Left cardiac atrium (tissue), 4 donors: ENCODE measurements around the gene RIMS4. TPM values are rescaled to one million over a fixed set of nuclear protein-coding genes. Genes with fewer than 3 reads are reported as not detected.

Experiments used
- ATAC-seq, 2 donors: fragments of 200-7000 bp; cut with Tn5 transposase; one replicate each; pipeline ENCODE4 v1.9.1; 2020; ENCODE audit warnings: mild to moderate bottlenecking in 2 of 2, moderate library complexity in 2 of 2
- DNase-seq: peaks from one replicate; pipeline ENCODE4 v3.0.0-alpha.2; 2020
- intact Hi-C, 2 donors: fragments of 100-400 bp; cut with DNase I; formaldehyde crosslinking; loops; one replicate each; pipeline versions ENCODE4 v1.14.1 to v1.15.1; 2022 to 2023
- total RNA-seq, 2 donors: library from RNA; stranded (reverse); fragmentation: NEBNext Ultra II Directional; extraction: Animal tissue kit (Norgen Biotek cat#: 25700); gene quantifications; one replicate each; pipeline ENCODE4 v1.2.1, GENCODE V29; 2021
- donor health status: DM: no; HTN: yes; CAD: no.
- donor health status: DM: no; HTN: yes; CAD: no; lungs with severe emphysema.
- donor health status: DM: yes; HTN: yes; CAD: no.
- donor health status: Dilated cardiomyopathy.

RIMS4 gene
- total RNA-seq, 2 donors from 2014 or later, result 0.58 to 0.80 TPM

DNA sequence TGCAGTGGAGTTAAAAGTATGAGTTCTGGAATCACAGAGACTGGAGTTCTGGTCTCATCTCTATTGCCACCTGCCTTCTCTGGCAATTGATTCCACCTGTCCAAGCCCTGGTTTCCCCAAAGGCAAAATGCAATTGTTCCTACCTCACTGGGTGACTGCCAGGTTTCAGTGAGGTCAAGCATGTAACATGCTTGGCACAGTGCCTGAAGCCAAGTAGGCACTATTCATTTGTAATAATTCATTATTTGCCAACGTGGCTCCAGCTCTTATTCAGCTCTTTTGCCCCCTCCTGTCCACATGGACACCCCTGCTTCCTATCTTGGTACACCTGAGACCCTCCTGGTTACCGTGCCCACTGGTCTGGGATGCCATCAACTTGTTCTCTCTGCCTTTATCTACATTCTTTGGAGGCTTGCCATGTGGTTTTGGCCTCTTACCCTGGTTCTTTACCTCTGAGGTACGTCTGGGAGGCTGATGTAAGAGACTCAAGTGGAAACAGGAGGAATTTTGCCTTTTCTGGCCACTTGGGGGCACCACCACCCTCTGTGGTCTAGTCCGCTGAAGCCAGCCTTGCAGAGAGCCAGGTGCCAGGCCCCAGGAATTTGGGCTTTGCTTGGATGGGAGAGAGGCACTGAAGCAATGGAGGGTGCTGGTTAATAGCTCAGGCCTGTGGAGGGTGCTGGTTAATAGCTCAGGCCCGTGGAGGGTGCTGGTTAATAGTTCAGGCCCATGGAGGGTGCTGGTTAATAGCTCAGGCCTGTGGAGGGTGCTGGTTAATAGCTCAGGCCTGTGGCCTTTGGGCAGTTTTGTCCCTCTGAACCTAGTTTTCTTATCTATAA is 63.0 kb downstream of the RIMS4 start:
- peak; percentile 82 for DNase-seq
- peak; percentile 60 to 69 for ATAC-seq
- intact Hi-C loops, result loop anchor here (2.0 kb wide), 1 partner anchor 119 kb away; no protein-coding TSS in a partner anchor

DNA sequence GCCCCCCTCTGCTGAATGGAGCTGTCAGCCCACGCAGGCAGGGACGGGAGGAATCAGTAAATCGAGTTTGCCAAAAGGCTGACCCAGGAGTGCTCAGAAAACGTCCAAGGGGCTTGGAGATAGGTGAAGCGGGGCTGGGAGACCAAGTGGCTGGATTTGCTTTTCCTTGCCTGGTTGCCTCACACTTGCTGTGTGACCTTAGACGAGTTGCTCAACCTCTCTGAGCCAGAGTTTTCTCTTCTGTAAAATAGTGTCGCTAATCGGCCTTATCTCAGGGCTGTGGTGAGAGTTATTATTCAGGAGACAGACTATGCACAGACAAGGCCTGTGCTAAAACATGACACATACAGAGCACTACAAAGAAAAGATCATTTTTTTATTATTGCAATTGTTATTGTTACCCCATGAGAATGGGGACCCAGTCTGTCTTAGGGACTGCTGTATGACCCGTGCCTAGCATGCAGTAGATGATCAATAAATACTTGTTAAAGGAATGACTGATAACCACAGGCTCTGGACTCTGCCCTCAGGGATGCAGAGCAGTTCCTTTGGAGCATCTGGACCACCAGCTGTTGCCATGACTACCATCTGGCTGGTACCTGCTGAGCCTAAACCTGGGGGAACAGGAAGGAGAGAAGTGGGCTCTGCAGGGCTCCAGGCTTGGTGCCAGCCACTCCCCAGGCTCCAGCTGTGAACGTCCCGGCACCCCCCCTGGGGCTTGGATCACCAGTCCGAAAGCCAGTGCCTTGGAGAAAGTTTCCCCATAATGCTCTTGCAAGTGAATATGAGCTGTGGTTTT is 63.8 kb downstream of the RIMS4 start:
- intact Hi-C loops, result loop anchor here (2.0 kb wide), 1 partner anchor 120 kb away; no protein-coding TSS in a partner anchor
- ATAC-seq, result no peak
- DNase-seq, result no peak

DNA sequence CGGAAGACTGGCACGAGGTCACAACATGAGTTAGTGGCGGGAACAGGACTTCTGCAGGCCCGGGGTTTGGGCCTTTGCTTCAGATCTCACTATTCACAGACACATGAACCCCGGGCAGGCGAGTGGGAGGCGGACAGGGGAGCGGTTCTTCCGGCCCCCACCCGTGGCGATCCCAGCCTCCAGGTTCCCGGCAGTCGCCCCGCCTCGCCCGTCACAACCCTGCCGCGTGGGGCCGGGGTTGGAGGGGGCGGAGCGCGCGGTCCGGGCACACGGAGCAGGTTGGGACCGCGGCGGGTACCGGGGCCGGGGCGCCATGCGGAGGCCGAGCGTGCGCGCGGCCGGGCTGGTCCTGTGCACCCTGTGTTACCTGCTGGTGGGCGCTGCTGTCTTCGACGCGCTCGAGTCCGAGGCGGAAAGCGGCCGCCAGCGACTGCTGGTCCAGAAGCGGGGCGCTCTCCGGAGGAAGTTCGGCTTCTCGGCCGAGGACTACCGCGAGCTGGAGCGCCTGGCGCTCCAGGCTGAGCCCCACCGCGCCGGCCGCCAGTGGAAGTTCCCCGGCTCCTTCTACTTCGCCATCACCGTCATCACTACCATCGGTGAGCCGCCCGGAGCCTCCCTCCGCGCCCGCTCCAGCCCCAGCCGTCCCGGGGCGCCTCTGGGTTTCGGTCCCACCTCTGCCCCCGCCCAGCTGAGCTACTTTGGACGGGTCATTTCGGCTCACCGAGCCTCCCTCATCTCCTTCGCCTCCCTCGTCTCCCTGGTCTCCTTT is 64.6 kb downstream of the RIMS4 start, which contains the start of gene KCNK15:
Gene KCNK15, plus strand, starts transcription at position 268 of the 769 bp plus-strand sequence. Its CDS starts 46 bp downstream, at position 314.
- intact Hi-C loops, result loop anchor here (2.0 kb wide), 1 partner anchor 121 kb away; no protein-coding TSS in a partner anchor

DNA sequence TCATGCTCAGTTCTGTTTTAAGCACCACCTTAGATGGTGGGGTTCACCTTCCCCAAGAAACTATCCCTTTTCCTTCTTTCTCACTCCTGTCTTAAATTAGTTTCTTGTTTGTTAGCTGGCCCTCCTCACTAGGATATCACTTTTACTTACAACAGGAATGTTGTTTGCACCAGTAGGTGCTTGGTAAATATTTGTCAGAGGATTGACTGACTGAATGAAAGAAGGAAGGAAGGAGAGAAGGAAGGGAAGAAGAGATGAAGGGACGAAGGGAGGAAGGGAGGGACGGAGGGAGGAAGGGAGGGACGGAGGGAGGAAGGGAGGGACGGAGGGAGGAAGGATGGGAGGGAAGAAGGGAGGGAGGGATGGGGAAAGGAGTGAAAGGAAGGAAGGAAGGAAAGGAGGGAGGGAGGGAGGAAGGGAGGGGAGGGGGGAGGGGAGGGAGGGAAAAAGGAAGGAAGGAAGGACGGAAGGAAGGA is 65.2 kb downstream of the RIMS4 start:
- intact Hi-C loops, result no loop called here
- peak in 1 of 2 donors; percentile 2 for ATAC-seq
- DNase-seq, result no peak

More for the DNA sequence above, 64.6 kb downstream of the RIMS4 start, which contains the start of gene KCNK15:
- ATAC-seq (peak; percentile 57 to 80), DNase-seq (peak; percentile 76)

DNA sequence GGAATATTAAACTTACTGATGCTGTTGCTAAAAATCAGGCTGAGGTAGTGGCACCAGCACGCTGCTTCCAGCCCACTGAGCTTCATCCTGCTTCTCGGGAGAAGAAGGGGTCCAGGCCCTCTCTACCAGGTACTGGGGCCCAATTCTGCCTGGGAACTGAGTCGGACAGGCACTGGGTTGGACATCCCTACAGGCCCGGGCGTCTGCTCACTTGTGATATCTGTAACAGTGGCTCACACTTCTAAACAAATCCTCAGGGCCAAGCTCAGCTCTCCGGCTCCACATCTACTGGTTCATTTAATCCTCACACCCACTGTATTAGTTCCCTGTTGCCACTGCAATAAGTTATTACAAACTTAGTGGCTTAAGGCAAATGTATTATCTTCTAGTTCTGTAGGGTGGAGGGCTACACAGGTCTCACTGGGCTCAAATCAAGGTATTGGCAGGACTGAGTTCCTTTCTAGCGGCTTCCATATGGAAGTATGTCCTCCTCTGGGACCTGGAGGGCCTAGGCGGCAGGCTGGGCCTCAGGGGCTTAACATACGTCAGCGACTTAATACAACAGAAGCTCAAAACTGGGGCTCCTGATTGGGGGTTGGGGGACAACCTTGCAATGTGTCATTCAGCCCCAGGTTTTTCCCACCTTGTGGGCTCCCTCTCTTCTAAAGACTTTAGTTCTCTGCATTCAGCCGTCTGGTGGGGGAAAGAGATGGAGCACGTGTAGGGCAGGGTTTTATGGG is 66.3 kb downstream of the RIMS4 start:
- DNase-seq, result no peak
- ATAC-seq, result no peak
- intact Hi-C loops, result no loop called here

DNA sequence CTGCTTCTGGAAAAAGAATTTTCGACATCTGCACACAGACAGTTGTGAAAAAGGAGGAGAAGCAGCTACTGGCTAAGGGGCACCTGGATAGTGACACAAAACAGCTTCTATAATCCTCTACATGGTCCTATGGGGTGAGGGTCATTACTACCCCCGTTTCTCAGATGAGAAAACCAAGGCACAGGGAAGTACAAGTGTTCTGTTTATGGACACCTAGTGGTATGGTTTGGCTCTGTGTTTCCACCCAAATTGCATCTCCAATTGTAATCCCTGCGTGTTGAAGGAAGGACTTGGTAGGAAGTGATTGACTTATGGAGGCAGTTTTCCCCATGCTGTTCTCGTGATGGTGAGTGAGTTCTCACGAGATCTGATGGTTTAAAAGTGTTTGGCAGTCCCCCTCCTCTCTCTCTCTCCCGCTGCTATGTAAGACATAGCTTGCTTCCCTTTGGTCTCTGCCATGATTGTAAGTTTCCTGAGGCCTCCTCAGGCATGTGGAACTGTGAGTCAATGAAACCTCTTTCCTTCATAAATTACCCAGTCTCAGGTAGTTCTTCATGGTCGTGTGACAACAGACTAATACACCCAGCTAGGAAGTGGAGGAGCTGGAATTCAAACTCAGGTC is 67.2 kb downstream of the RIMS4 start:
- no peak for DNase-seq
- intact Hi-C loops, result no loop called here
- ATAC-seq, result no peak

DNA sequence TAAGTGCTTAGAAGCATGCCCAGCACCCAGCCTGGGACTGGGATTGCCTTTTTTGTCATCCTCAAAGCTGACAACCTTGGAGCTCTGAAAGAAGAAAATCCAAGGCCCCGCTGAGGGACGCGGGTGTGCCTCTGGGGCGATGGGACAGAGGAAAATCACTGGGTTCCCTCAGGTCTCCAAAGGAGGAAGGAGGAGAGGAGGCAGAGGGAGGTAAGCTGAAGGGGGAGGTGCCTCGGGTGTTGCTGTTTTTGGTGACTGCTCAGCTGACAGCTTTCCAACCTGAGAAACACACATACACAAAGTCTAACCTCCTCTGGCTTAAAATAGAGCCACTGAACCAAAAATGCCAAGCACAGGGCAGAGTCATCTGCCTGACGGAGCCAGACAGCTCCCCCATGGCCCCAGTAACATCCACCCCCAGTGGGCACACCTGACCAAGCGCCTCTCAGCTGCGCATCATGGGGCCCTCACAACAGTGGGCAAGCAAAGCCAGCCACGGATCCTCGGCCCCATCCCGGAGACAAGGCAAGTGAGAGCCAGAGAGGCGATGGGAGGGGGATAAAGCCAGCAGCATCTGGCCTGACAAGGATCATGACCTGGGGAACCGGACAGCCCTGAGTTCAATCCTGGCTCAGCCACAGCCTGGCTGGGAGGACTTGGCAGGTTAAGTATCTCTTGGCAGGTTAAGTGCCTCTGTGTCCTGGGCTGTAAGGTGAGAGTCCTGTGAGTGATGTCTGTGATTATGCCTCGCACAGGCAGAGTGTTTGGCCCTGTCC is 67.9 kb downstream of the RIMS4 start:
- no peak for ATAC-seq
- DNase-seq, result no peak
- intact Hi-C loops, result no loop called here

DNA sequence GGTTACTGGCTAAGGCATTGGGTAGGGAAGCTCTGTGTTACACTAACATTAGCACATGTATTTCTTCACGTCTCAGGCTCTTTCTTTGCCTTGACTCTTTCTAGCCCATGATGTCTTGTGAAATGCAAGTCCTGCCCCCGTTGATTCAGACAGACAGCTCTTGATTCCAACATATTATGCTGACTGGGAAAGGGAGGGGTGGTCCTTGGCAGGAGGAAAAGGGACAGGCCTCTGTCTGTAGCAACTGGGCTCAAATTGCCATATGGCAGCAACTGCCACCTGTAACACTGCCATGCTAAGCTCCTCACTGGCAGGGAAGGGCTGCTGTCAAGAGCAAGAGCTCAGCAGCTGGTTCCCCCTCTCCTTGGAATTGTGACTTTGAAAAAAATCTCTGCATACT is 70.4 kb downstream of the RIMS4 start:
- ATAC-seq, result peak in 1 of 2 donors; percentile 41

DNA sequence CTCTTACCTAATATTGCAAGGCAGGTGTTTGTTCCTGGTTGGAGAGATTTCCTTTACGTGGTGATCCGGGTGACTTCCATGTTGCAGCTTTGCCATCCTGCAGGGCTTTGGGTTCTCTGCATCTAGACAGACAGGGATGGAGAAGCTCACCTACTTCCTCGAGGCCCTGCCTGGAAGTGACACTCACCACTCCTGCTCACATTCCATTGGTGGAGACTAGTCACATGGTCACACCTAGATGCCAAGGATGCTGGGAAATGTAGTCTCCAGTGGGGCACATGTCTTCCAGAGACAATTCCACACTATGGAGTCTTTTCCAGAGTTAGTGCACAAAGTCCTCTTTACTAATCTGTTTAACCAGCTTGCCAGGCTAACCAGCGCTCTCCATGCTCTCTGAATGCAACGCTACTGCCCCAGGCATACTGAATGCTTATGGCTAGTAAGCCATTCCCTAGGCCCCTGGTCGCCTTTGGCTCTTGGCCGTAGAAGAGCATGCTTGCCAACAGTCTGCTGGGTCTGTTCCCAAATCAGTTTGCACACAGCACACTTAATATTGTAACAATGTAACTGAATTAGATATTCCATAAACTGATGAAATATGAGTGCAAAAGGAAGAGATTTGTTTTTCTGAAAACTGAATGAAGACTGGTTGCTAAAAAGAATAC is 71.4 kb downstream of the RIMS4 start:
- no peak for DNase-seq
- ATAC-seq, result peak; percentile 71 to 80
- intact Hi-C loops, result loop anchor here in 1 of 2 donors (10.0 kb wide), 1 partner anchor 524 kb away; the partner anchor contains the start of gene OSER1

More for the DNA sequence above, 70.4 kb downstream of the RIMS4 start:
- DNase-seq, result no peak
- intact Hi-C loops, result loop anchor here in 1 of 2 donors (10.0 kb wide), 1 partner anchor 525 kb away; the partner anchor contains the start of gene OSER1

DNA sequence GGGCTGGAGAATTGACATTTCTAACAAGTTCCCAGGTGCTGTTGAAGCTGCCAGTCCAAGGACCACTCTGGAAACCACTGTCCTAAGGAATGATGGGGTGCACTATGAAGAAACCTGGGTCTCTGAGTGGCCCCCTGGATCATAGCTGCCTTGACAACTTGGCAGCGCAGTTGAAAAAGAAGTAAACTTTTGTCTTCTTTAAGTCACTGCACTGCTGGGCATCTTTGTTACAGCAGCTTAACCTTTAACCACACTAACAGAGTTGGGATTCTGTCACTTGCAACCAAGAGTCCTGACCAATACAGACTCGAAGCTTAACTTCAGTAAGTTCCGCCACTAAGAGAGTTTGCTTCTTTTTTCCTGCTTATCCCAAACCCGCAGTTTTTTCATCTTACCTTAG is 73.2 kb downstream of the RIMS4 start:
- DNase-seq (no peak), ATAC-seq (no peak)
- intact Hi-C loops, result loop anchor here in 1 of 2 donors (10.0 kb wide), 1 partner anchor 522 kb away; the partner anchor contains the start of gene OSER1

DNA sequence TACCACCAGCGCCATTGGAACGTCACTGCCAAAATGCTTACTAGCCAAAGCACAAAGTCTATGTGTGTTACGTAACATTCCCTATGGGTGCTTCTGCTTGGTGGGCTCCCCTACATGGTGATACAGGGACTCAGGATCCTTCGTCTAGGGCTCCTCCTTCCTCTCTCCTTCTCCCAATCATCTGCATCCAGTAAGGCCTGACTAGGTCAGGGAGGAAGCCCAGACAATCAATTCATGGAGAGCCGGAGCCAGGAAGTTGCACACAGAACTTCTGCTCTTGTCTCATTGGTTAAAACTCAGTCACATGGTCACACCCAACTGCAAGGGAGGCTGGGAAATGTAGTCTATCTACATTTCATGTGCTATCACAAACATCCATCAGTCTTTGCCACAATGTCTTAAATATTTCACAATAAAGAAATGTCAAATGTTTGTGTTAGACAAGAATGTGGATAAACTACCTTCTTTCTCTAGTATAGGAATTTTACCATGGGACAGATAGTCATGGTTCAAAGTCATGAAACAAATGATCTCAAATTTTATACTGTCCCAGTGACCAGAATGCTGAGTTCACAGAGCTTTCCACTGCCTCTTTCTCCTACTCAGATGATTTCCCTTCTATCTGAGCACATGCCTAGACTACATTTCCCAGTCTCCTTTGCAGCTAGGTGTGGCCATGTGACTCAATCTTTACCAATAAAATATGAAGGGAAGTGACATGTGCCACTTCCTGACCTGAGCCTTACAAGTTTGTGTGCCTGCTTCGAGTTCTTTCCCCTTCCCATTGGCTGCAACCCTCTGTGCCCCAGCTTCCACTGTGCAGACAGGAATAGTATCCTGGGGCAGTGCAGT is 74.0 kb downstream of the RIMS4 start:
- intact Hi-C loops, result loop anchor here in 1 of 2 donors (10.0 kb wide), 1 partner anchor 522 kb away; the partner anchor contains the start of gene OSER1
- peak; percentile 71 for DNase-seq
- ATAC-seq, result peak; percentile 73 to 76

DNA sequence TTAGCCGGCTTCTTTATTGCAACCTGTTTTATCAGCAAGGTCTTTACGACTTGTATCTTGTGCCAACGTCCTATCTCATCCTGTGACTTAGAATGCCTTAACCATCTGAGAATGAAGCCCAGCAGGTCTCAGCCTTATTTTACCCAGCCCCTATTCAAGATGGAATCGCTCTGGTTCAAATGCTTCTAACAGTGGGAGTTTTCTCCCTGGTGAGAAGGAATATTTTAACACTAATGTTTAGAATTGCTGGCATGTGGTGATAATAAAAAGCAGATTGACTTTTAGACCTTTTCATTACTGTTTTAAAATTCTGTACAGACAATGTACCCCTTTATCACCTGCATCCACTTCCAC is 74.6 kb downstream of the RIMS4 start:
- intact Hi-C loops, result loop anchor here in 1 of 2 donors (10.0 kb wide), 1 partner anchor 521 kb away; the partner anchor contains the start of gene OSER1

DNA sequence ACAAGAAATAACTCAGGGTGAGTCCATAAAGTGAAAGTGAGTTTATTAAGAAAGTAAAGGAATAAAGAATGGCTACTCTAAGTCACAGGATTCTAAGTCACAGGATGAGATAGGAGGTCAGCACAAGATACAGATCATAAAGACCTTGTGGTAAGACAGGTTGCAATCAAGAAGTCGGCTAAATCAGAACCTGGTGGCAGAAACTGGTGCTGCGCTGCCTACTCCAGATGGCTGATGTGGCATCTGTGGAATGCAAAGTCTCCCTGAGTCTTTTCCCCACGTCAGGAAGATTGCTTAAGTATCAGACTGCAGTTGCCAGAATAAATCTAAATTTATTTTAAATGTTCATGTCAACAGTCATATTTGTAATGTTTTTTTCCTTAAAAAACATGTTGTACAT is 75.4 kb downstream of the RIMS4 start:
- ATAC-seq (no peak), DNase-seq (no peak)
- intact Hi-C loops, result loop anchor here in 1 of 2 donors (10.0 kb wide), 1 partner anchor 520 kb away; the partner anchor contains the start of gene OSER1

More for the DNA sequence above, 74.6 kb downstream of the RIMS4 start:
- ATAC-seq (no peak), DNase-seq (no peak)

DNA sequence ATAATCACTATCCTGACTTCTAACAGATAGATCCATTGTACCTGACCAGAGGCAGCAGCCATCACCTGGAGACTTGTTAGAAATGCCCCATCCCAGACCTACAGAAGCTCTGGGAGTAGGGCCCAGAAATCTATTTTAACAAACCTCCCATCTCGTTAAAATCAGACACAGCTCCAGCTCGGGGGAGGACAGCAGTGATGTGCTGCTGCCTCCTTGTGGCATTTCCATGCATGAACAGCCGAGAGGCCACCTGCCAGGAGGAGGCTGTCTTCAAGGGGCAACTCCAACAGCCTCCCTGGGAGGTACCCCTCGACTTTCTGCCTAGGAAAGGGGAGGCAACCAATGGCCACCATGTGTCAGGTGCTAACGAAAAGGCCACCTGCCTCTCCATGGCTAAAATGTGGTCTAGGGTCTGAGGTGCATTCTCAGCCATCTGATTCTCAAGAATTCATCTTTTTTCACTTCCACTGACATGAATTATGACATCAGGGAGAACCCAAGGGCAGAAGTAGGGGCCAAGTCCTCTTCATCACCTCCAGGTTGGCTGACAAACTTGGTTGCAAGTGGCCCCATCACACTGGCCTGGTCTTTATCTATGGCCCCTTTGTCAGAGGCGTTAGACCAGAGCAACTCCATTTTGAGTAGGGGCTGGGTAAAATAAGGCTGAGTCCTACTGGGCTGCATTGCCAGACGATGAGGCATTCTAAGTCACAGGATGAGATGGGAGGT is 76.8 kb downstream of the RIMS4 start:
- peak; percentile 76 for DNase-seq
- ATAC-seq, result peak; percentile 42 to 60

More for the DNA sequence above, 76.8 kb downstream of the RIMS4 start:
- intact Hi-C loops, result loop anchor here (1.0 to 10.0 kb wide), 3 partner anchors 47 to 519 kb away; partner anchors contain the start of gene OSER1 (in 1 of the 2)
